T-helper 1 cell treated with Interleukin-12 subunit alpha and Interleukin-12 subunit beta and Interleukin-4 antibody, amounts not matched to agents 30 ng/mL and 1 ng/mL, for 36 hours (primary cell): ENCODE measurements around the gene LAGE3. TPM values are rescaled to one million over a fixed set of nuclear protein-coding genes. Genes with fewer than 3 reads are reported as not detected.

Experiments used
- intact Hi-C: fragments of 100-400 bp; cut with micrococcal nuclease; formaldehyde crosslinking; loops from one replicate; pipeline ENCODE4 v1.15.1; 2024
- total RNA-seq: library from RNA; stranded (reverse); gene quantifications from 2 replicates; pipeline ENCODE4 v1.2.3, GENCODE V29; 2022

The LAGE3 gene
- total RNA-seq: 56.8 and 58.6 TPM in 2 replicates

GRCh38 chrX:154478728-154479622 is at the start of gene LAGE3:
TSS of gene LAGE3 (minus strand) at chrX:154479281. CDS start at chrX:154478915, 366 bp downstream.
- intact Hi-C loops: loop anchor here (1.0 to 5.0 kb wide), 10 partner anchors 11 to 108 kb away; partner anchors contain the start of genes EMD, FAM3A, FAM50A and GDI1

DNA sequence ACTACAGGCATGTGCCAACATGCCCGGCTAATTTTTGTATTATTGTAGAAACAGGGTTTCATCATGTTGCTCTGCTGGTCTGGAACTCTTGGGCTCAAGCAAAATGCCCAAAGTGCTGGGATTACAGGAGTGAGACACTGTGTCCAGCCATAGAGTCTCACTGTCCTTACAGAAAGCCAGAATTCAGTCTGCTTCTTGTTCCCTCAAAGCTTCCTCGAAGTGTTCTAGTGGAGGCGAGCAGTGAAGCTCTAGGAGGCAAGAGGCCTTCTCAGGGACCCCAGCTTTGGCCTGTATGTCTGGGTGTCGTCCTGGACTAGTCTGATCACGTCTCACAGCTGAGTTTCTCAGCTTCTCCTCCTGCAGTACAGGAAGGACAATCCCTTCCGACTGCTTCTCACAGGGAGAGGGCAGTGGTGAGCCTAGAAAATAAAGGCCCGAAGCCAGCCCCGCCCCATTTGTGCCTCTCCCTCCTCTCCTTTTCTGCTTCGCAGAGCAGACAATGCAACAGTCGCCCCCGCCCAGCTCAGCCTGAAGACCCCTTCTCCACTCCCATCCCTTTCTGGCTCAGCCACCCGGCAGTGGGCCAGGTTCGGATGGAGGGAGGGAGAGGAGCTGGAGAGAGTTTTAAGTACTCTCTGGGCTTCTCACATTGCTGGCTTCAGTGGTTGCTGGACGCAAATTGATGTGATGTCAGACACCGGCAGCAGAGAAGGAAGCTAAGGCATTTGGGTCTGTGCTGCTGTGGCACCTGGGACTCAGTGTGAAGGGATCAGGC is 48.0 kb upstream of the LAGE3 start:
- intact Hi-C loops: no loop called here

DNA sequence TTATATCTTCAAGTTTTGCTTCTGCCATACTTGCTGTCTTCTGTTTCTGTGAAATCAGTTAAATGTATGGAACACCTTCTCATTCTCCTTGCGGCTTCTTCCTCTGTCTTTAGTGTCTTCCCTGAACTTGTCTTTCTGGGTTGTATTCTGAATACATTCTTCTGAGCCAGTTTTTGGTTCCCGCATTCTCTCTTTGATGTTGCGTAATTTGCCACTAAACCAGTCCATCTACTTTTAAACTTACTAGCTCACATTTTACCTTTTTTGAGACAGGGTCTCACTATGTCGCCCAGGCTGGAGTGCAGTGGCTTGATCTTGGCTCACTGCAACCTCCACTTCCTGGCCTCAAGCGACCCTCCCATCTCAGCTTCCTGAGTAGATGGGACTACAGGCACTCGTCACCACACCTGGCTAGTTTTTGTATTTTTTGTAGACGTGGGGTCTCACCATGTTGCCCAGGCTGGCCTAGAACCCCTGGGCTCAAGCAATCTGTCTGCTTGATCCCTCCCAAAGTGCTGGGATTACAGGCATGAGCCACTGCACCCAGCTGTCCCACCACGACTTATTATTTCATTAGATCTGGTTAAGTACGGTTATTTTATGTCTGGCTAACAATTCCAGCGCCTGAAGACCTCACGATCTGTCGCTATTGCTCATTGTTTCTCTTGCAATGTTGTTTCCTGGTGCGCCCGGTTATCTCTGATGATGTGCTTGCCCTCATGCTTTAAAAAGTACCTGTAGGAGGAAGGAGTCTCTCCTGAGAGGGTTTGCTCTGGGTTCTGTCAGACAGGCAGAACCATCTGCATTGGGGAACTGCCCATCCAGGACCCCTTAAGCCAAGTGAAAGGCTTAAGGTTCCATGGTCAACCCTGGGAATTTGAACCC is 46.8 kb upstream of the LAGE3 start:
- intact Hi-C loops: no loop called here

DNA sequence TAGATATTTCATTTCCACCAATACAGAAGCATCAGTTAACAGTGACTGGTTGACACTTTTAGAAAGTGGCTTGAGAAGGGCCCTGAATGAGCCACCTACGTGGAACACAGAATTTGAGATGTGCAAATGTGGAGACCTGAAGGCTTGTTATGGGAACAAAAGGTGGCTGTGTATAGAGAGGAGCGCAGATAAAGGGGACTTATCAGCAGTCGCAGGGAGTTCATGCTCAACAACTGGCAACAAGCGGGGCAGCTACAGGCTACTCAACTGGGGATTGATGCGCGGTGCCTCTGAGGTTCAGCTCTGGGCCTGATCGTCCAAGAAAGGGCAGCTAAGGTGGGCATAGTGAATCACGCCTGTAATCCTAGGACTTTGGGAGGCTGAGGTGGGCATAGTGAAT is 40.3 kb upstream of the LAGE3 start:
- intact Hi-C loops: loop anchor here (5.0 to 10.0 kb wide), 5 partner anchors 77 to 795 kb away; partner anchors contain the start of genes ABCD1, BCAP31, FAM50A and HCFC1

- intact Hi-C loops: loop anchor here (5.0 to 10.0 kb wide), 5 partner anchors 75 to 792 kb away; partner anchors contain the start of genes ABCD1, BCAP31, FAM50A and HCFC1
Measured at GRCh38 chrX:154517101-154517781, 38.2 kb upstream of the LAGE3 start.

DNA sequence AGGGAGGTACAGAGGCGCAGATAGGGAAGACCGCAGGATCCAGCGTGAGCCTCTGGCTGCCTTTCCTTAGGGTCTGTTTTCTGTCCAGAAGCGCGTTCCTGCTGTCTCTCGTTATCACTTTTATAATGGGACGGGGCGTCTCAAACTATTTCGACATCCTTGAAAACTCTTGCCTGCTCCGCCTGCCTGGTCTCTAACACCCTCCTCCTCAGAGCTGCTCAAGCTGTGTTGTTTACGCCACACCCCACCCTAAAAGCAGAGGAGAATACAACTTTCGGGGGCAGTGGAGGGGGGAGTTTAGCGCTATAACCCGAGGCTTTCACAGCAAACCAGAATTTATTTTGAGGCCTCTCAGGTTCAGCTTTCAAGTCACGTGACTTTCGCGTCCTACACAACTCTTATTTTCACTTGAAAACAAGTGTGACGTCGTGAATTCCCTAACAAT is 37.6 kb upstream of the LAGE3 start:
- intact Hi-C loops: loop anchor here (1.0 to 10.0 kb wide), 10 partner anchors 26 to 792 kb away; partner anchors contain the start of genes ABCD1, ATP6AP1, BCAP31 and FAM50A

DNA sequence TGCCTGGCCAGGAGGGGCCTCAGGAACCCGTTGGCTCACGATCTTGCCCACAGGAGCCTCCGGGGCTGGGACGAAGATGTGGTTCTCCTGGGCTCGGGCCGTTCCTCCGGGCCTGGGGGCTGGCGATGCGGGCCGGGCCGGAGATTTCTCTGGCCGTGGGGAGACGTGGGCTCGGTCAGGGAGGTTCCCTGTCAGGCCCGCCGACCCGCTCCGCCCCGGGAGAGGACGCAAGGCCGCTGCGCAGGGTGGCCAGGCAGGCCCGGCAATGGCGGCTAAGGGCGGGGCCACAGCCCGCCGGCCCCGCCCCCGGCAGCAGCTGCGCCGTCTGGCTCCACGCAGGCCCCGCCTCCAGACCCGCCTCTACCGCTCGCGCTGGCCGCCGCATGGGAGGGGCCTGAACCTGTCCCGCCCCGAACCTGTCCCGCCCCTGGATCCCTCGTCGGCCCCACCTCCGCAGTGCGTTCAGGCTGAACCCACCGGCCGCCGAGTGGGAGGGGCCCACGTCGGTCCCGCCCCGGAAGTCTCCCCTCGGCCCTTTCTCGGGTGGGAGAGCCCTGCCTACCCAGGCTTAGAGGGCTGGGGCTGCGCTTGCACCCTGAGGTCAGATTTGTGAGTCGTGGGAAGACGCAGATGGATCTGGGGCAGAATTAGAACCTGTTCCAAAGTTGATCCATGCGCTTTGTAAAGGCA is 37.0 kb upstream of the LAGE3 start, which contains the start of gene FAM3A:
Gene FAM3A, minus strand, starts transcription at position 267 of the 690 bp plus-strand sequence. CDS start 460 bp downstream, outside the sequence.
- intact Hi-C loops: loop anchor here (1.0 to 10.0 kb wide), 10 partner anchors 26 to 791 kb away; partner anchors contain the start of genes ABCD1, ATP6AP1, BCAP31 and FAM50A

DNA sequence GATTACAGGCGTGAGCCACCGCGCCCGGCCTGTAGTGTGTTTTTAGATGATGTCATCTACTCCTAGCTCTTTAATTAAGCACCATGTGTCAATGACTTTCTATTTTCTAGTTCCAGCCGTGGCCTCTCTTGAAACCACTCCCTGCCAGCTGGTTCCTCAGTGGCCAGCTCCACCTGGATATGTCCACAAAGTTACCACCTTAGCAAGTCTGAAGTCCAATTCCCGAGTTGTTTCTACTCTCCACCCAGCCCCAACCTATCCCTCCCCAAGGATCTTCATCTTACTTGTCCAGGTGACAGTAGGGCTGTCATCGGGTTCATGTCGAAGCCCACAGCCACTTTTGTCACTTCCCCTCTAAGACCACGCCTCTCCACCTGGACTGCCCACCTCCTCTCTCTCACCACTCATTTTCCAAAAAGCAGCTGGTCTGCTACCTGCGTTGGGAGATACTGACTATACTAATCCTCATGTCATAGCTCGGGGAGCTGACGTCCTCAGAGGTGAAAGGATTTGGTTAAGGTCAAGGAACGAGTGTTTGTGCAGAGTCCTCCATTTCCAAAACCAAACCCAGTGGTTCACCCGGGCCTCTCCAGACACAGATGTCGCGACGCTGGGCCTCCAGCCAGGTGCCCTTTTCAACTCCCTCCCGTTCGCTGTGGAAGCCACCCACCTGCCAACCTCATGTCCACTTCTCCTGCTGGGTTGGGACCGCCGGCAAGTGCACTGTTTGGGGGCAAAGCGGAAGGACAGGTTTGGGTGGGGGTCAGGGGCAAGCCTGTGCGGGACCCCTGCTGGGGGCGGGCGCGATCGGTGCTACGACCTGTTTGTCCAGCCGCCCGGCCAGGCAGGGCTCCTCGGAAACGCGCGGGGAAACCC is 36.2 kb upstream of the LAGE3 start:
- intact Hi-C loops: loop anchor here (5.0 to 10.0 kb wide), 5 partner anchors 73 to 791 kb away; partner anchors contain the start of genes ABCD1, BCAP31, FAM50A and HCFC1

- intact Hi-C loops: loop anchor here (10.0 kb wide), 1 partner anchor 789 kb away; the partner anchor contains the start of genes ABCD1 and BCAP31
Measured at GRCh38 chrX:154513716-154514115, 34.6 kb upstream of the LAGE3 start.

- intact Hi-C loops: loop anchor here (10.0 kb wide), 1 partner anchor 788 kb away; the partner anchor contains the start of genes ABCD1 and BCAP31
Measured at GRCh38 chrX:154512879-154513553, 33.9 kb upstream of the LAGE3 start.

- intact Hi-C loops: loop anchor here (10.0 kb wide), 1 partner anchor 787 kb away; the partner anchor contains the start of genes ABCD1 and BCAP31
Measured at GRCh38 chrX:154511761-154512160, 32.7 kb upstream of the LAGE3 start.

DNA sequence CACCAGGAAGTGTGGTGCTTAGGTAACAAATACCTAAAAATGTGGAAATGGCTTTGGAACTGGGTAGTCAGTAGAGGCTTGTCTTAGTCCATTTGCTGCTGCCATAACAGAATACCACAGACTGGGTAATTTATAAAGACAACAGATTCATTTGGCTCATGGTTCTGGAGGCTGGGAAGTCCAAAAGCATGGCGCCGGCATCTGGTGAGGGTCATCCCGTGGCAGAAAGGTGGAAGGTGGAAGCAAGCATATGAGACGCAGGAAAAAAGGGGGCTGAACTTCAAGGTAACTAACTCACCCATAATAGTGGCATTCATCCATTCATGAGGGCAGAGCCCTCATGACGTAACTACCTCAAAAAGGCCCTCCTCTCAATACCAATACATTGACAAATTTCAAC is 30.4 kb upstream of the LAGE3 start:
- intact Hi-C loops: no loop called here

GRCh38 chrX:154508384-154508745 is 29.3 kb upstream of the LAGE3 start:
- intact Hi-C loops: no loop called here

DNA sequence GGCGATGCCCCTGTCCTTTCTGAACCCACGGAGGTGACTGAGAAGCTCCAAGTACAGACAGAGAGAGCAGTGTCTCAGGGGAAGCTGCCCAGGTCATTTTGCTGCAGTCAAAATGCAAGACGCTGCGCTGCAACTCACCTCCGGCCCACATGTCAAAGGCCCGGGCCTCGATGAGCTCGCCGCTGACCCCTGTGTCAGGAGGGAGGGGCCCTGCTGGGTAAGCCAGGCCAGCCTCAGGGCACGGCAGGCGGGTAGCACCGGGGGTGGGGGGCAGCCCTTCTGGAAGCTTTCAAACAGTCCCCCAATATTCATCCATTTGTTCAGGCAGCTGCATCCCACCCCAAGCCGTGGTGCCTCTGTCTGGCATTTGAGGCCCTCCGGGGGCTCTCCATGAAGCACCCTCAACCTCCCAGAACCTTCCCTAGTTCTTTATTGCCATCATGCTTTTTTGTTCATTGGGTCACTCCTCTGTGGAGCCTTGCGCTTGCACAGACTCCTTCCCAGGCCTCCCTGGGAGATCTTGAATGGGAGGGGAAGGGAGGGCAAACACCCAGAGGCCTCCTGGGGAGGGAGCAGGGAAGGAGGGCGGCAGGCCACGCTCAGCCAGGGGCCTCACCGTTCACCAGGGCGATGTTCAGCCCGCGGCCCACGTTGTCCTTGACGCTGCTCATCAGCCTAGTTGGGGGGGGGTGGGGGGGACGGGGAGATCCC is 28.7 kb upstream of the LAGE3 start:
- intact Hi-C loops: no loop called here

- intact Hi-C loops: no loop called here
Measured at GRCh38 chrX:154506483-154507332, 27.6 kb upstream of the LAGE3 start.

DNA sequence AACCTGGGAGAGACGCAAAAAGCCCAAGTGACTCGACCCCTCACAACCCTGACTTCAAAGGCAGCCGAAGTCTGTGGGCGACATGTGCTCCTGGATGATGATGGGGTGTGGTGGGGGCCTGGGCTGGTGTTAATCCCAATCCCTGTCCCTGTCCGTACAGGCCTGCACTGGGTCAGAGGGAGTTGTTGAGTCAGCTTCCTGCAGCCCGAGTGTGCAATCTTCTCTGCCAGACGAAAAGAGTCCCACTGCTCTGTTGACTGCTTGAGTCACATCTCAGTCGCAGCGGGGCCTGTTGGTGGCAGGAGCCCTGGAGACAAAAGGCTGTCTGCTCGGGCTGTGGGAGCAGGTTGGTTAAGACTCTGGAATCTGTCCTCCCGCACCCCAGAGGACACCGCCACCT is 26.7 kb upstream of the LAGE3 start:
- intact Hi-C loops: no loop called here
